HEK293T (cell line): Measurements from ENCODE around the gene LAG3.

ENCODE experiments used
- ARNT ChIP-seq: fragments of 450-650 bp; IDR thresholded peaks from 2 replicates; pipeline ENCODE4 v1.6.1; 2017; ENCODE audit warnings: mild to moderate bottlenecking
- BHLHE40 ChIP-seq: fragments of 450-650 bp; IDR thresholded peaks from 2 replicates; pipeline ENCODE4 v1.6.1; 2016; ENCODE audit warnings: mild to moderate bottlenecking, moderate library complexity, borderline replicate concordance
- FOXK2 ChIP-seq: fragments of 450-650 bp; IDR thresholded peaks from 2 replicates; pipeline ENCODE4 v1.6.1; 2016; ENCODE audit warnings: mild to moderate bottlenecking
- FOXM1 ChIP-seq: fragments of 450-650 bp; IDR thresholded peaks from 2 replicates; pipeline ENCODE4 v1.6.1; 2017; ENCODE audit warnings: mild to moderate bottlenecking, borderline replicate concordance
- L3MBTL2 ChIP-seq: fragments of 450-650 bp; conservative IDR thresholded peaks from 2 replicates; pipeline ENCODE4 v1.6.1; 2016; ENCODE audit warnings: mild to moderate bottlenecking
- LEF1 ChIP-seq: fragments of 450-650 bp; IDR thresholded peaks from 2 replicates; pipeline ENCODE4 v1.6.1; 2017; ENCODE audit warnings: mild to moderate bottlenecking, borderline replicate concordance
- NFRKB ChIP-seq: fragments of 450-650 bp; IDR thresholded peaks from 2 replicates; pipeline ENCODE4 v1.6.1; 2016; ENCODE audit warnings: mild to moderate bottlenecking, moderate library complexity
- SUZ12 ChIP-seq: fragments of 450-650 bp; IDR thresholded peaks from 2 replicates; pipeline ENCODE4 v1.6.1; 2016; ENCODE audit warnings: mild to moderate bottlenecking
- TARDBP ChIP-seq: fragments of 450-650 bp; IDR thresholded peaks from 2 replicates; pipeline ENCODE4 v1.6.1; 2016
- ZNF384 ChIP-seq: fragments of 450-650 bp; IDR thresholded peaks from 2 replicates; pipeline ENCODE4 v1.6.1; 2016

- TF ChIP-seq ARNT, result no peak
- TF ChIP-seq TARDBP, result no peak
- no peak for TF ChIP-seq FOXM1
- no peak for TF ChIP-seq ZNF384
- TF ChIP-seq NFRKB, result no peak
- no peak for TF ChIP-seq FOXK2
- no peak for TF ChIP-seq LEF1
- TF ChIP-seq BHLHE40, result no peak
- TF ChIP-seq L3MBTL2, result no peak
- TF ChIP-seq SUZ12, result no peak
Observed at GRCh38 chr12:6768437-6768914, 3.8 kb upstream of the LAG3 start.
